ENCODE data around the gene BAX.

Gene BAX

GRCh38 chr19:48987323-48987722, 32.6 kb downstream of the BAX start:
- no peak for DNase-seq (ENCODE audit: low spot score)
- POLR2A ChIA-PET (ENCODE audit: low non-redundant PET) = no interaction called here
- TF ChIP-seq CTCF (conservative IDR thresholded peaks at IDR 0.05; ENCODE audit: low read depth) = no peak
- CTCF ChIA-PET = interaction anchor here (0.6 to 1.9 kb wide), 2 partner anchors 8 to 15 kb away, joined by 4 read pairs; no protein-coding TSS in a partner anchor
- peak overlapping the region; percentile 33 for H3K27ac ChIP-seq

GRCh38 chr19:48988286-48988685, 33.6 kb downstream of the BAX start:
- H3K27ac ChIP-seq = peak overlapping the region; percentile 31; the same call in 1 of the 2 replicates
- ChIA-PET CTCF (interaction anchor here (0.6 to 1.9 kb wide), 3 partner anchors 9 to 200 kb away, joined by 4 to 6 read pairs (median 4); no protein-coding TSS in a partner anchor), POLR2A (ENCODE audit: low non-redundant PET) (no interaction called here)
- no peak for DNase-seq (ENCODE audit: low spot score)
- no peak for TF ChIP-seq CTCF (conservative IDR thresholded peaks at IDR 0.05; ENCODE audit: low read depth)

- CTCF ChIA-PET = interaction anchor here (0.6 kb wide), 2 partner anchors 20 to 25 kb away, joined by 3 to 4 read pairs; no protein-coding TSS in a partner anchor
- POLR2A ChIA-PET (ENCODE audit: low non-redundant PET) = no interaction called here
- no peak for TF ChIP-seq CTCF (conservative IDR thresholded peaks at IDR 0.05; ENCODE audit: low read depth)
- DNase-seq (ENCODE audit: low spot score) = no peak
- peak overlapping the region; percentile 31; the same call in 1 of the 2 replicates for H3K27ac ChIP-seq
Observed at GRCh38 chr19:48988860-48989259, 34.2 kb downstream of the BAX start.

GRCh38 chr19:48989701-48990291, 35.1 kb downstream of the BAX start:
- no peak for DNase-seq (ENCODE audit: low spot score)
- POLR2A ChIA-PET (ENCODE audit: low non-redundant PET) = no interaction called here

GRCh38 chr19:48990400-48990799, 35.7 kb downstream of the BAX start:
- ChIA-PET POLR2A (ENCODE audit: low non-redundant PET) (no interaction called here), CTCF (no interaction called here)
- DNase-seq (ENCODE audit: low spot score) = no peak
- peak overlapping the region; percentile 91 for H3K27ac ChIP-seq
- no peak for TF ChIP-seq CTCF (conservative IDR thresholded peaks at IDR 0.05; ENCODE audit: low read depth)

More at GRCh38 chr19:48989701-48990291, 35.1 kb downstream of the BAX start:
- peak overlapping the region; percentile 31 for H3K27ac ChIP-seq
- CTCF ChIA-PET = no interaction called here
- no peak for TF ChIP-seq CTCF (conservative IDR thresholded peaks at IDR 0.05; ENCODE audit: low read depth)

- no peak for DNase-seq (ENCODE audit: low spot score)
- peak overlapping the region; percentile 91 for H3K27ac ChIP-seq
- TF ChIP-seq CTCF (conservative IDR thresholded peaks at IDR 0.05; ENCODE audit: low read depth) = no peak
- ChIA-PET POLR2A (ENCODE audit: low non-redundant PET) (no interaction called here), CTCF (no interaction called here)
Observed at GRCh38 chr19:48991011-48991609, 36.4 kb downstream of the BAX start.

All from RWPE1 (cell line).